NCI-H2029 (cell line): Measurements from ENCODE around the gene SLC12A8.

Experiments
- DNase-seq: peaks from one replicate; lab custom pipeline; 2025; lab: John Stamatoyannopoulos, UW

SLC12A8 gene

DNA sequence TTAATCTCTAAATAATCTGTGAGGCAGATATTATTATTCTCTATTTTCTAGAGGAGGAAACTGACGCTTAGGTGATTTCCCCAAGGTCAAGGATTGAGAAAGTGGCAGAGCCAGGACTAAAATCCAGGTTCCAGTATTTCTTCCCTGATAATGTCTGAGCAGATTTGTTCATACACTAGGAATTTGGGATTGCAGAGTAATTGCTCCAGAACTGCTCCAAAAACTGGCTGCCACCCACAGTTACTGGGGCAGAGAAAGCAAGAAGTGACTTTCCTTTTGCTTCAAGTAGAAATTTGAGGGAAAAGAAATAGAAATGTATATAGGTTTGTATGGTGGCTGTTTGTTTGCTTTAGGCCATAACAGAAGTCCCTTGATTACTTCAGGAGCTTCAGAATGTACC lies 60.6 kb downstream of the SLC12A8 start:
- no peak for DNase-seq

DNA sequence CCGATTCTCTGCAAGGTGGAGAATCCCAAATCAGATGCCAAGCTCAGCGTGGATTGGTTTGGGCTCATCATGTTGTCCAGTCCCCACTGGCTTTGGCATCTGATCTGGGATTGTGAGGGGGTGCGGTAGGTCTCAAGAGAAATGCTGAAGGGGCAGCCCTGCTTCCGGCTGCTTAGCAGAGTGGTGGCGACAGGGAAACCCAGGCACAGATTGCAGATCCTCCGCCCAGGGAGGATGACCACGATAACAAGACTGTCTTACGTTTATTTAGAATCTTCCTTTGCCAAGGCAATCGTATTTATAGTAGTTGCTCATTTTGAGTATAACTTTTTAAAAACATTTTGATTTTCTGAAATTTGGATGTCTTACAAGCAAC lies 61.1 kb downstream of the SLC12A8 start:
- DNase-seq: no peak

DNA sequence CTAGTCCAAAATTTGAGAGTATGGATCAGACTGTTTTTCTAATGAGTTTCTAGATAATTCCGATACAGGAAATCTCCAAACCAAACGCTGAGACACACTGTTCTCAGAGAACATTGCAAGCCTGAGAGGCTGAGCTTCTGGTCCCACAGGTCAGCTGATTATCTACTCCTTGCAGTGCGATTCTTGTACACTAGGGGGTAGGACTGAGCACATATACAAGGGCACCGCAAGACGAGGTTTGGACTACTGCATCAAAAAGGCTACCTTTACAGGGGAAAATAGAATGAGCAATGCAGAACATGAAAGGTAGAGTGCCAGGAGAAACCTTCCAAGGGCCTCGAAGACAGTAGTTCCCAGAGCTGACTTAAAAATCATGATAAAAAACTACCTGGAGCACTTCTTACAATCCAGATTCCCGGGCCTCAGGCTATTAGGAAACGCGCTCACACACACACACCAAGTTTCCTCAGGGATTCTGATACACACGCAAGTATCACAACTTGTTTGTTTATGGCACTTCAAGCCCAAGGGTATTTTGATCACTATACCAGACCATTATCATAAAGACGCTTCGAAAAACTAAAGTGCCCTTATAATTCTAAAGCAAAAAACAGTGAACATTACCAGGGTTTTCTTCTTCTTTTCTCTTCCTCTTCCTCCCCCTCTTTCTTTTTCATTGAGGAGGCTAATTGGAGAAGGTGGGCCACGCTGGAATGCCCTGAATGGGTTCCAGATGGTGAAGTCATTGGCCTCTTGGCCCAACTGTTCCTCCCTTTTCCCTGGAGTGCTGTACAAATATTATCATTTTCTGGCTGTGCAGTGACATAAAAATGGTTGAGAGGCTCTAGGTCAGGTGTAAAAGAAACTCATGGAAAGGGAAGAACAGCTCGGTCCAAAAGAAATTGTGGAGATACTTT lies 61.8 kb downstream of the SLC12A8 start:
- DNase-seq: peak; percentile 80

DNA sequence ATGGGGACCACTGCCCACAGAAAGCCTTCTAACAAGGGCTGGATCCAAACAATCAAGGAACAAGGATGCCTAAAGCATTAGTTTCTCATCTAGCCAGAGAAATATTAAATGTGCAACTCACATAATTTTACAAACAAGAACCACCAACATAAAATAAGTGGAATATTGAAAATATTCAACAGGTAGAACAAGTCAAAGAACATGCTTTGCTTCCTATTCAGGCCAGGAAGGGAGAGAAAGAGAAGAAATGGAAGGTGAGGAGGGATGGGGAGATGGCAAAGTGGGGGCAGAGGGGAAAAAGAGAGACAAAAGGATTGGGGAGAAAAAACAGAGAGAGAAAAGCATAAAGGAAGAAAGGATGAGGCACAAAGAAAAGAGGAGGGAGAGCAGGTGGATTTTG lies 63.1 kb downstream of the SLC12A8 start:
- no peak for DNase-seq

DNA sequence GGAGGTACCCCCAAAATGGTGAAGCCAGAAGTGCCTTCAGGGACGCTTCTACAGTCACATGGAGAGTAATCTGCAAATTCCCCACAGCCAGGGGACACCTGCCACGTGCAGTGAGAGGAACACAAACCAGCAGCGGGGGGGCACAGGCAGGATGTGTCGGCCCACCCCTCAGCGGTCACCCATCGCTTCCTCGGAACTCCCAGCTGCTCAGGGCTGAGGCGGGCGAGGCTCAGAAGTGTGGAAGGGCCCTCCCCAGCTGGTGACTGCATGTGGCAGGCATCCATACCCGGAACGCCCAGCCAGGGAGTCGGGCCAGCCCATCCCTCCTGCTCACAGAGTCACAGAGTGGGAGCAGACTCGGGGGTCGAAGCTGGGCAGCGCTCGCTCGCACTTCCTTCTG lies 63.7 kb downstream of the SLC12A8 start:
- no peak for DNase-seq

DNA sequence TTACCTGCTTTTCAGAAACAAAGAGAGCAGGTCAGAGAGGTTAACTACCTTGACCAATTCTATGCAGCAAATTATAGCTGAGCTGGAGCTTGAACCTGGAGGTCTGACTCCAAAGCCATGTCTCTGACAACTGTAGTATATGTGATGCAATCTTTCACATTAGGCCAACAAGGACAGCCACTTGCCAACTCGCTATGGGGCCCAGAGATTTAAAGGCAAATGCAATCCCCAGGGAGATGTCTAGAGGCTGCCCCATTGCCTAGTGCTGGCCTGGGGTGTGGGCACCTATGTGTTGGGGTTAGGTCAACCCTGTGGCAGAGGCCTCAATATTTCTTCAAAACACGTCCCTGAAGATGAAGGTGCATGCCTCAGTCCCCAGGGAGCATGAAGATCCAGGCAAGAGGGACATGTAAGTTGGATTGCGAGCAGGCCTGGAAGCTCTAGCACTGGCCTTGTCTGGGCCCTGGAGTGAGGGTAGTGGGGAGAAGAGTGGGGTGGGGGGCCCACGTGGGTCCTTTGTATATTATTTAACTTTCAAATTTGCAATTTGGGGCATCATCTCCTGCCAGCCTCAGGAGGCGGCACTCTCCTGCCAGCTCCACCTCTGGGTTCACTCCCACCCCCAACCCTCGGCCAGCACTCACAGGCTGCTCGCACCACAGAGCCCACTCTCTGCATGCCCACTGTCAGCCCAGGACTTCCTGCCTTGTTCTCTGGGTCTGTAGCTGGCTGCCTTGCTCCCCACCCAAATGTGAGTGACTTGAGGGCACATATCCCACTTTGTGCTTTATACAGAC lies 64.3 kb downstream of the SLC12A8 start:
- no peak for DNase-seq

DNA sequence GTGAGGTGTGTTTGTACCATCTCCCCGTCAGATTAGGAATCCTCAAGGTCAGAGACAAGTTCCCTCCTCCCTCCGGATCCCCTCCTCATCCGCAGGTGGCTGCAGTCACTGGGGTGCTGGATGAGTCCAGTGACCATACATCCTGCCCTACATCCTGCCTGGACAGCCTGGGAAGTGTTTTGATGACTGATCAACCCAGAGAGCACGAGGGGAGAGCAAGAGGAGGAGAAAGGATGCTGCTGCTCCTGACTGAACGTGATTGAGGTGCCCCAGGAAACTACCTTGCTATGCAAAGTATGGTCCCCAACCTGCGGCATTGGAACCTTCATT lies 65.1 kb downstream of the SLC12A8 start:
- no peak for DNase-seq

DNA sequence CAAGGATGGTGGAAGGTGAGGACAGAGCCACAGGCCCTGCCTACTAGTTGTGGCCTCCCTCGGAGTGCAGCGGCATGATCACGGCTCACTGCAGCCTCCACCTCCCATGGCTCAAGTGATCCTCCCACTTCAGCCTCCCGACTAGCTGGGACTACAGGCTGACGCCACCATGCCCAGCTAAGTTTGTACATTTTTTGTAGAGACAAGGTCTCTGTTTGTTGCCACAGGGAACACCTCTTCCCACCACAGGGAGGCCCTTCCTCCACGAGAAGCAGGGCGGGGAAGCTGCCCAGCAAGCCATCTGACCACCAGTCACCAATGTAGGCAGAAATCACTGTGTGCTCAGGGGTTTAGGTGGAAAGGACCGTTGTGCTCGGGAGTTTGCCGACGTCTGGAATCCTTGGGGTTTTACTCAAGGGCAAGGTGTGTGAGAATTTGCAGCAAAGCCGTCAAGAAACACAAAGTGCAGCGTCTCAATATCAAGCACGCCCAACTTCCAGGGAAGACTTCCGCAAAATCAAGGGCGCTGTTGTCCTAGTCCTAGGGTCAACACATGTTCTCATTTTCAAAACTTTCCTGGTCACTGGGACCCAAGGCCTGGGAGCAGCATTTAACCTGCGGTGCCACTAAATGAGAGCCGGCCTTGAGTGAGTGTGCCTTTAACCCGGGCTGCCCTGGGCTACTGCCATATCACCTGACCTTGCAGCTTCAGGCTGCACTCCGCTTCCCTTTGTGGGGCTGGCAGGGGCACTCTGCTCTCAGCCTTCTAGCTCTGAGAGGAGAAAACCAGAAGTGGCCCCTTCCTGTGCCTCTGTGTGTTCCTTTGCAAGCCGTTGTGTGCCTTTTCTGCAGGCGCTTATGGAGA lies 65.7 kb downstream of the SLC12A8 start:
- no peak for DNase-seq

DNA sequence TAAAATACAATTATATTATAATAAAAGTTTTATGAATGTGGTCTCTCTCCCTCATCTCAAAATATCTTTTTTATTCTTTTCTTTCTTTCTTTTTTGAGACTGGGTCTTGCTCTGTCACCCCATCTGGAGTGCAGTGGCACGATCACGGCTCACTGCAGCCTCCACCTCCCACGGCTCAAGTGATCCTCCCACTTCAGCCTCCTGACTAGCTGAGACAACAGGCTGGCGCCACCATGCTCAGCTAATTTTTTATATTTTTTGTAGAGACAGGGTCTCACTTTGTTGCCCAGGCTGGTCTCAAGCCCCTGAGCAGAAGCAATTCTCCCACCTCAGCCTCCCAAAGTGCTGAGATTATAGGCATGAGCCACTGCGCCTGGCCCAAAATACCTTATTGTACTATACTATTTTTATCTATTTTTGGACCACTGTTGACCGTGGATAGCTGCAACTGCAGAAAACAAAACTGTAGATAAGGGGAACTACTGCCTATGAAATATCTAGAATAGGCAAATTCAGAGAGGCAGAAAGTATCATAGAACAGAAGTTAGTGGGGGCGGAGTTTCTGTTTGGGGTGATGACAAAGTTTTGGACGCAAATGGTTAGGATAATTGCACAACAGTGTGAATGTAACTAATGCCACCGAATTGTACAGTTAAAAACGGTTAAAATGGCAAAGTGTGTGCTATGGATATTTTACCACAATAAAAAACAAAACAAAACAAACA lies 66.6 kb downstream of the SLC12A8 start:
- no peak for DNase-seq

DNA sequence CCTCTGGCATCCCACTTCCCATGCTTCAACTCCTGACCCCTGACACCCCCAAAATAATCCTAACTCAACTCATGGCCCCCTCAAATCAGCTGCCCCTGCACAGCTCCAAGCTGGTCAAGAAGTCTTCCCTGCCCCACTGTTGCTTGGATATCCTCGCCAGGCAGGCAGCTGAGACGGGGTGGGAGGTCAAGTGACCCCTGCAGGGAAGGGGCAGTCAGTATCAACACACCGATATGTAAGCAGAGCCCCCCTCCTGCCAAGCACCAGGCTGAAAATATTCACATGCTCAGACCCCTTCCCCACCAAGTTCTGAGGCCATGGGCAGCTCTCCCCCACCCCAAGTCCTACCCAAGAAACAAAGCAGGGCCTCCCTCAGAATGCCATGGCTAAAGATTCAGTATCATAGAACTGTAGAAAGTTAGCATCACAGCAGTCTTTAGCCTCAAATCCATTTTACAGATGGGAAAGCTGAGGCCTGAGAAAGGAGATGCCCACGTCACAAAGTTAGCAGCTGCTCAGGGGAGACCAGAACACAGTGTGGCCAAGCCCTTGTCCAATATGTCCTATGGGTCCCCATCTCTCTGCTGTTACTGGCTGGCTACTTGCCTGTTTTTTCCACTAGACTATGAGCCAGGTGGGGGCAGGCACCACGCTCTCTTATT lies 67.8 kb downstream of the SLC12A8 start:
- no peak for DNase-seq

DNA sequence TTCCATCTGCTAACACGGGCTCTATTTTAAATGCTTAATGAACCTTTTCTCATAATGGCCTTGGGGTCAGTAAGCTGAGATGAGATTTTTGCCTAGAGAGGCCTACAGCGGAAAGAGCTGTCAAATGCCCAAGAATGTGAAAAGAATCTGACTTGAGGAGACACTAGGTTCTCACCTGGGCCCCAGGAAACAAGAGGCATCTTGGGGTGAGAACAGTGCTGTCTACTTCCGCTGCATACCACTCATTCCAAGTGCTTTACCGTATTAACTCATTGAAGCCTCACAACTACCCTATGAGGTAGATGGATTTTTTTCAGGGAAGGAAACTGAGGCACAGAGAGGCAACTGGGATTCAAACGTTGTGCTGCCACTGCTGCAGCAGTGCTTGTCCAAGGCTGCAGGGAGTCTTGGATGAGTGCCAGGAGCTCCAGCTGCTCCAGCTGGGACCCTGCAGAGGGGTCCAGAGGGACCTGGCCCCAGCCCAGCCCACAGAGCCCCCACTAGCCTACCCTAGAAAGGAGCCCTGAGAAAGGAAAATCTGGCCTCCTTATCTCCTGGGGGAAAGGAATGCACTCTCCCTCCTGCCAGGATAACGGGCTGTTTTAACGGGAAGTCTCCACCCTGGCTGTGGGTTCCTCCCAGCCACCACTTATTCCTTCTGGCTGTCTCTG lies 68.4 kb downstream of the SLC12A8 start:
- no peak for DNase-seq

DNA sequence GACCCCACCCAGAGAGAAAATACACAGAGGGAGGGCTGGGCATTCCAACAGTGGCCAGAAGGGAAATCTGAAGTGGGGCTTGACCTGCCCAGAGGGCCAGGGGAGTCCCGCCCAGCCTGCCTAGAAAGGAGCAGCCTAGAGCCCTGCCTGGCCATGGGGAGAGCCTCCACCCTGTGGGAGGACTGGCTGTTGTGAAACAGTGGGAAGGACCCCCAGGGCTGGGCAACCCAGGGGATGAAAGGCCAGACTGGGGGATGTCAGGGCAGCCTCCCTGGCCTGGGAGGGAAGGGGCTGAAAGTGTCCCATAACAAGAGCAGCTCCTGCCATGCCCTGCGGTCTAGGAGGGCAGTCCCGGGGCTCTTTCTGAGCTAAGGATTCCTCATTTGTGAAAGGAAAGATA lies 69.0 kb downstream of the SLC12A8 start:
- DNase-seq: no peak

DNA sequence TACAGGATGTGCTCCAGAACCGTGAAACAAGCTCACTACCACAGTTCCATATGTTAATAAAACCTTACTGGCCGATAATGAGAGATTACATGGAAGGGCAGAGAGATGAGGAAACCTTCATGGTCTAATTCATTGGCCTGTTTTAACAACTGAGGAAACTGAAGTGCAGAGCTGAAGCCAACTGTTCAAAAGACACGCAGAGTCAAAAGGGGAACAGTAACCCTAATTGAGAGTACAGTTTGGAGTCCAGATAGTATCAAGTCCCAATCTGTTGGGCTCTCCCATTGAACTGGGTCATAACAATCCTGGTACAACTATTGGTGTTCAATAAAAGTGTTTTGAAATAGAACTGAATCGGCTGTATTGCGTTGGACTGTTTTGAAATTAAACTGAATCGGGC lies 69.6 kb downstream of the SLC12A8 start:
- DNase-seq: no peak

DNA sequence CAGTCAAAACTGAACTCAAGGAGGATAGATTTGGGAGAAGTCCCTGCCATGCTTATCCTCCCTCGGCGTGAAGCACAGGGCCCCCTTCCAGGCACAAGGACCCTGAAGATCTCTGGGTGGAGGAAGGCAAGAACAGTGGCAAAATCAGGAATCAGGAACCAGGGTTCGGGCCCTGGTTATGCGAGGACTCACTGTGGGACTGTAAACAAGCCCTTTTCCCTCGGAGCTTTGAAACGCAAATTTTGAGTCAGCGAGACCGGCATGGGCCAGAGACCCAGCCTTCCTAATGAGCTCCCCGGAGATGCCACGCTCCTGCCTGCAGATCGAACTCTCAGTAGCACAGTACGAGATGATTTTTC lies 70.1 kb downstream of the SLC12A8 start:
- DNase-seq: no peak

DNA sequence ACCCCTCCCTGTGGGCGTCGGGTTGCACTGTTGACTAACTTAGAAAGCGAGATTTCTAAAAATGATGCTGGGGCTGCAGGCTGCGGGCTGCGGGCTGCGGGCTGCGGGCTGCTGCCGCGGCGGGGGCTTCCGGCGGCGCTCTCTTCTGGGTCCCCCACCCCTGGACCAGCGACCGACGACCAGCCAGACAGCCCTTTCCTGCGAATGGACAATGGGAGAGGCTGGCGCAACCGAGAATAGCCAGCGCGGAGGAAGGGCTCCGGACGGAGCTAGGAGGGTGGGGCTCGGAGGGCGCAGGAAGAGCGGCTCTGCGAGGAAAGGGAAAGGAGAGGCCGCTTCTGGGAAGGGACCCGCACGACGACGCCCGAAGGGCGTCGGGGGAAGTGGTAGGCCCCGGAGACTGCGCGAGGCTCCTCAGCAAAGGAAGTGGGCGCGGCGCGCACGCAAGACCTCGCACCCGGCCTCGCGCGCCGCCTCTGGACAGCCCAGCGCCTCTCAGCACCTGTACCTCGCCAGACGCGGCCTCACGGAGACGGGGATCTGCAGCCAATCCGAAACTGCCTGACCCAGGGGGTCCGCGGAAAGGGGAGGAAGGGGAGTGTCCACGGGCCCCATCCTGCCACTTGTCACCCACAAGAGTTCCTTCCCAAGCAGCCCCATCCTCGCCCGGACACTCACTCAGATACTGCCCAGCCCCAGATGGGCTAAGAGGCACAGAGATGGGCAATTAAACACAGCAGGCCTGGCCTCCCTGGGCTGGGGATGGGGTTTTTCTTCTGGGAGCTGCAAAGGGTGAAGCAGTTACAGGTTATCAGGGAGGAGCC lies 70.7 kb downstream of the SLC12A8 start:
- peak; percentile 30 for DNase-seq

DNA sequence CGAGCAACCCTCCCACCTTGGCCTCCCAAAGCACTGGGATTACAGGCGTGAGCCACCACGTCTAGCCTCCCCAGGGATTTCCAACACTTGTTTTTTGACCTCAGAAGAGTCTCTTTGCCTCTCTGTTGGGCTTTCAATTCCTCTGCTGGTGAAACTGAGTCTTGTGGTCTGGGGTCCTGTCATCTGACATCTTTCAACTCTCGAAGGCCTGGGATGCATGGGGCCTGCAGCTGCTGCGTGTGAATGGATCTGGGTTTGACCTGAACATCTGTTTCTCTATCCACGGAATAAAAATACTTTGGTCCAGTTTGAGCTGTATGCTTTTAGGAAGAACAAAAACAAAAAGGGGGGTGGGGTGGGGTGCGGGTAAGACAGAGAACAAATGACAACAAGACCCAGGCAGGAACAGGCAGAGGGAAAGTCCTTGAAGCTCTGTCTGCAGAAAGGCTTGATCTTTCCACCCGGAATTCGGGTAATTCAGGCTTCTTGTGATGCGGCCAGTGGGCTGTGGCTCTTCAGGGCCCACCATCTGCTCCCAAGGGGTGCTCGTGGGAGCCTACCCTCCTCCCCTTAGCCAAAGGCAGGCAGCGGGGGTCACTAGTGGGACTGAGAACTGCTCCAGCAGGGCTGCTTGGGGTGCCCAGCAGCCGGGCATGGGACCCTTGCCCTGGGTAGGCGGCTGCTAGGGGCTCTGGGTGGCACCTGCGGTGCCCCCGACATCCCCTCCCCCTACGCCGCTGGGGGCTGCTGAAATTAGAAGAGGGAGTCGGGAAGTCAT lies 71.5 kb downstream of the SLC12A8 start:
- DNase-seq: no peak

DNA sequence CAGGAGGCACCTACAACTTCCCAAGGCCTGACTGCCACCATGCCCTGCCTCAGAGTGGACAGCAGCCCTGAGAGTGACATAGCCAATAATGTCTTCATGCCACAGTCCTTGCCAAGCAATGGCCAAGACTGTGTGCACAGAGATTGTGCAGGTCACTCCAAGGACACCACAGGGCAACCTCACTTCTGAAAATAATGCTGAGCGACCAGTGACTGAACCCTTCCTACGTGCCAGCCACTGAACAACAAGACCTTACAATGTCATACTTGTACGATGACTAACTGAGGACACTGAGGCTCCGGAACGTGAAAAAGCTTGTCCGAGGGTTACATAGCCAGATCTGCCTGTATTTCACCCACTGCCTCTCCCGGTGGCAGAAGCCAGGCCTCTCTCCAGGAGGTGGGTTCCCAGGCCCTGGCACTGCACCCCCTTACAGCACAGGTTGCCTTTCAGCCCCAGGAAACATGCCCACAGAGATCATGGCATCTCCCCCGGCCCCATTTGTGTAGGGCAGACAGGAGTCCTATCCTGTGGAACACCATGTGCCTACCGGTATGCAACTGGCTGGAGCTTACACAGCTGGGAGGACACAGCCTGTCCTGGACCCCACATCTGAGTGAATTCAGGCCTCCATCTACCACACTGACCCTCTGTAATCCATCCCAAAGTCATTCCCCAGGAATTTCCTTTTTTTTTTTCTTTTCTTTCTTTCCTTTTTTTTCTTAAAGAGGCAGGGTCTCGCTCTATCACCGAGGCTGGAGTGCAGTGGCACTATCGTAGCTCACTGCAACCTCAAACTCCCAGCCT lies 72.3 kb downstream of the SLC12A8 start:
- no peak for DNase-seq

DNA sequence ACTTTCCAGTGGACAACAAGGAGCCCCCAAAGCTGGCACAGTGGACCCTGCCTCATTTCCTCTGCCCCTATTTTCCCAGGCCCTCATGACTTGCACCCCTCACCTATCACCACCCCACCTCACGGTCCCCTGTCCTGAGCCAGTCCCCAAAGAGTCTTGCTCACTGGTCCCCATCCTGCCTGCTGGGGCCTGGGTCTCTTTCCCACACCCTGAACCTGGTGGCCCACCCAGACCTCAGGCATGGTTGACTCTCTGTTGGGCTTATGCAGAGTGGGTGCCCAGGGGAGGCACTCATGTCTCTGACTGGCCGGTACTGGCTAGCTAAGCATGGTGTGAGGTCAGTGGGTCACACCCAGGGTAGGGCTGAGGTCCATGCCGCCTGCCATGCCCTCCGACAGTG lies 73.2 kb downstream of the SLC12A8 start:
- no peak for DNase-seq
